PC-9 (cell line): ENCODE results near the gene USH1G. TPM values are rescaled to one million over a fixed set of nuclear protein-coding genes. Genes with fewer than 3 reads are reported as not detected.
"Not testable (repeated sequence)": the region's sequence is repeated elsewhere in the genome, so short reads cannot be mapped to it uniquely, and the experiment has no call there.

Experiments used
- BruUV-seq: library from RNA; stranded (reverse); fragments of 400-500 nt; replicated peaks from 2 replicates; lab custom pipeline; 2021; lab: Mats Ljungman, UMichigan
- CTCF ChIA-PET: fragments of 300-600 bp; sonication (Branson Sonifier 250); formaldehyde crosslinking; loops from one replicate; lab custom pipeline; 2022; ENCODE audit warnings: antibody characterized with exemption; lab: Charles Lee
- POLR2A ChIA-PET: fragments of 300-600 bp; sonication (Branson Sonifier 250); formaldehyde crosslinking; loops from one replicate; lab custom pipeline; 2022; ENCODE audit warnings: antibody characterized with exemption; ENCODE audit not compliant: unreplicated experiment; lab: Charles Lee
- DNase-seq, 2 experiments: peaks; one replicate each; pipeline versions ENCODE4 v3.0.0 to v3.0.0-alpha.2; 2015 to 2022; ENCODE audit warnings: mixed read lengths in 1 of 2
- H2AFZ ChIP-seq: fragments of 200-600 bp; sonication (generic); 2 replicates; pipeline ENCODE4 v1.8.1; 2017; ENCODE audit warnings: antibody characterized with exemption
- H3F3A ChIP-seq: fragments of 200-600 bp; sonication (generic); 2 replicates; pipeline ENCODE4 v1.8.1; 2017; ENCODE audit warnings: antibody characterized with exemption, mild to moderate bottlenecking, low read depth; ENCODE audit not compliant: insufficient read depth
- H3K27ac ChIP-seq: fragments of 200-600 bp; sonication (generic); 2 replicates; pipeline ENCODE4 v1.6.1; 2016; ENCODE audit warnings: mixed run types
- H3K27me3 ChIP-seq: fragments of 200-600 bp; sonication (generic); 2 replicates; pipeline ENCODE4 v1.6.1; 2016; ENCODE audit warnings: low read depth, mixed run types; ENCODE audit not compliant: insufficient read depth
- H3K36me3 ChIP-seq: fragments of 200-600 bp; sonication (generic); 2 replicates; pipeline ENCODE4 v1.6.1; 2016; ENCODE audit warnings: low read depth, mixed run types
- H3K4me1 ChIP-seq: fragments of 200-600 bp; sonication (generic); replicated peaks from 2 replicates; pipeline ENCODE4 v1.6.1; 2016; ENCODE audit warnings: mixed run types; ENCODE audit not compliant: insufficient read depth
- H3K4me2 ChIP-seq: fragments of 200-600 bp; sonication (generic); 2 replicates; pipeline ENCODE4 v1.6.1; 2017; ENCODE audit warnings: mixed run types
- H3K4me3 ChIP-seq: fragments of 200-600 bp; sonication (generic); 2 replicates; pipeline ENCODE4 v1.6.1; 2016; ENCODE audit warnings: mixed run types
- H3K79me2 ChIP-seq: fragments of 200-600 bp; sonication (generic); 2 replicates; pipeline ENCODE4 v1.6.1; 2017; ENCODE audit warnings: low read depth, mixed run types
- H3K9me2 ChIP-seq: fragments of 200-600 bp; sonication (generic); 2 replicates; pipeline ENCODE4 v1.8.1; 2017; ENCODE audit warnings: mild to moderate bottlenecking; ENCODE audit not compliant: insufficient read depth
- H3K9me3 ChIP-seq: fragments of 200-600 bp; sonication (generic); 2 replicates; pipeline ENCODE4 v1.8.1; 2016; ENCODE audit warnings: low read depth; ENCODE audit not compliant: insufficient read depth
- H4K20me1 ChIP-seq: fragments of 200-600 bp; sonication (generic); 2 replicates; pipeline ENCODE4 v1.8.1; 2017; ENCODE audit not compliant: insufficient read depth
- CTCF ChIP-seq: fragments of 200-600 bp; sonication (generic); conservative IDR thresholded peaks from 2 replicates; pipeline ENCODE4 v1.6.1; 2017; ENCODE audit warnings: mixed run types, antibody characterized with exemption, mild to moderate bottlenecking, moderate library complexity
- EZH2 ChIP-seq: fragments of 200-600 bp; sonication (generic); IDR thresholded peaks from 2 replicates; pipeline ENCODE4 v1.8.0; 2017; ENCODE audit warnings: antibody characterized with exemption, low read depth
- intact Hi-C: fragments of 100-400 bp; cut with micrococcal nuclease; formaldehyde crosslinking; loops from one replicate; pipeline ENCODE4 v1.10.0; 2022; ENCODE audit not compliant: unreplicated experiment
- total RNA-seq: library from RNA; stranded (reverse); gene quantifications from 2 replicates; pipeline ENCODE4 v1.2.3, GENCODE V29; 2021

USH1G gene
- total RNA-seq, 1 experiment from 2014 or later, result 0.22 TPM

GRCh38 chr17:74917430-74917829, 5.6 kb downstream of the USH1G start:
- no TSS peak for BruUV-seq
- POLR2A ChIA-PET, result no interaction called here

GRCh38 chr17:74916851-74917199, 6.2 kb downstream of the USH1G start:
- H3K4me2 ChIP-seq, result no peak overlapping the region
- no peaks in the 10 kb centered on the region for H3K9me2 ChIP-seq
- no peaks in the 10 kb centered on the region for H3F3A ChIP-seq
- intact Hi-C loops, result loop anchor here (1.0 kb wide), 1 partner anchor 44 kb away; no protein-coding TSS in a partner anchor
- H3K36me3 ChIP-seq, result no peaks in the 10 kb centered on the region
- H3K79me2 ChIP-seq, result no peaks in the 10 kb centered on the region
- no peak overlapping the region for H3K27ac ChIP-seq
- H3K4me1 ChIP-seq, result no peaks in the 10 kb centered on the region
- no peak overlapping the region for H2AFZ ChIP-seq
- no peaks in the 10 kb centered on the region for H4K20me1 ChIP-seq
- TF ChIP-seq EZH2, result no peak
- TF ChIP-seq CTCF, result no peak
- no peak for DNase-seq
- POLR2A ChIA-PET, result no interaction called here
- no peaks in the 10 kb centered on the region for H3K9me3 ChIP-seq
- CTCF ChIA-PET, result no interaction called here
- H3K4me3 ChIP-seq, result no peak overlapping the region
- H3K27me3 ChIP-seq, result no peaks in the 10 kb centered on the region
- BruUV-seq, result no TSS peak

More at GRCh38 chr17:74917430-74917829, 5.6 kb downstream of the USH1G start:
- no peak for TF ChIP-seq EZH2
- no peaks in the 10 kb centered on the region for H3F3A ChIP-seq
- no peak overlapping the region for H2AFZ ChIP-seq
- no peaks in the 10 kb centered on the region for H3K79me2 ChIP-seq
- CTCF ChIA-PET, result no interaction called here
- no peaks in the 10 kb centered on the region for H4K20me1 ChIP-seq
- peaks cover 2% of the 10 kb centered on the region for H3K27me3 ChIP-seq
- no peak overlapping the region for H3K4me2 ChIP-seq
- no peak overlapping the region for H3K4me3 ChIP-seq
- no peaks in the 10 kb centered on the region for H3K36me3 ChIP-seq
- H3K27ac ChIP-seq, result no peak overlapping the region
- H3K4me1 ChIP-seq, result no peaks in the 10 kb centered on the region
- DNase-seq, result no peak
- intact Hi-C loops, result loop anchor here (1.0 kb wide), 1 partner anchor 44 kb away; no protein-coding TSS in a partner anchor
- no peaks in the 10 kb centered on the region for H3K9me2 ChIP-seq
- no peaks in the 10 kb centered on the region for H3K9me3 ChIP-seq

- CTCF ChIA-PET, result no interaction called here
Observed at GRCh38 chr17:74916136-74916850, 6.8 kb downstream of the USH1G start.

GRCh38 chr17:74911423-74911822, 11.6 kb downstream of the USH1G start:
- Histone ChIP-seq H3F3A (peaks cover 11% of the 10 kb centered on the region; the same call in 1 of the 2 replicates), H3K4me1 (peaks cover 20% of the 10 kb centered on the region)
- H3K27me3 ChIP-seq, H3K4me3 ChIP-seq, H3K79me2 ChIP-seq, CTCF ChIA-PET, H3K4me2 ChIP-seq, H3K9me3 ChIP-seq, intact Hi-C loops, H3K27ac ChIP-seq, H3K9me2 ChIP-seq, H3K36me3 ChIP-seq, DNase-seq, POLR2A ChIA-PET, H2AFZ ChIP-seq, BruUV-seq, H4K20me1 ChIP-seq: not testable (repeated sequence)

More at GRCh38 chr17:74916136-74916850, 6.8 kb downstream of the USH1G start:
- H3K36me3 ChIP-seq, result no peaks in the 10 kb centered on the region
- intact Hi-C loops, result no loop called here
- H3K4me1 ChIP-seq, result no peaks in the 10 kb centered on the region
- H3K4me2 ChIP-seq, result no peak overlapping the region
- no TSS peak for BruUV-seq
- no peak overlapping the region for H3K27ac ChIP-seq
- TF ChIP-seq EZH2, result no peak
- no peak for TF ChIP-seq CTCF
- H3K79me2 ChIP-seq, result no peaks in the 10 kb centered on the region
- no peaks in the 10 kb centered on the region for H3K9me2 ChIP-seq
- H3K9me3 ChIP-seq, result no peaks in the 10 kb centered on the region
- POLR2A ChIA-PET, result no interaction called here
- H3K27me3 ChIP-seq, result no peaks in the 10 kb centered on the region
- no peak for DNase-seq
- no peak overlapping the region for H3K4me3 ChIP-seq
- H2AFZ ChIP-seq, result no peak overlapping the region
- no peaks in the 10 kb centered on the region for H3F3A ChIP-seq
- no peaks in the 10 kb centered on the region for H4K20me1 ChIP-seq

- H3K27me3 ChIP-seq, H4K20me1 ChIP-seq, BruUV-seq, DNase-seq, H3K4me2 ChIP-seq, H3K79me2 ChIP-seq, H3K36me3 ChIP-seq, H3K4me3 ChIP-seq, H3K27ac ChIP-seq, H3K9me3 ChIP-seq, intact Hi-C loops, H3K9me2 ChIP-seq, POLR2A ChIA-PET, CTCF ChIA-PET, H2AFZ ChIP-seq: not testable (repeated sequence)
- peaks cover 11% of the 10 kb centered on the region; the same call in 1 of the 2 replicates for H3F3A ChIP-seq
- H3K4me1 ChIP-seq, result peaks cover 20% of the 10 kb centered on the region
Observed at GRCh38 chr17:74909097-74909496, 14.0 kb downstream of the USH1G start.
